Tibial nerve (tissue), 4 donors: ENCODE data around the gene ATP5ME. TPM values are rescaled to one million over a fixed set of nuclear protein-coding genes. Genes with fewer than 3 reads are reported as not detected.

ENCODE experiments used
- DNase-seq, 2 donors: peaks; one replicate each; pipeline ENCODE4 v3.0.0-alpha.2; 2019; ENCODE audit warnings: low spot score in 2 of 2
- H3K27ac ChIP-seq, 4 donors: fragments of 200-600 bp; sonication (generic) in 3 of 4; one replicate each; pipeline ENCODE4 v1.5.1; 2017 to 2019; ENCODE audit warnings: mild to moderate bottlenecking in 1 of 4
- H3K27me3 ChIP-seq, 2 donors: fragments of 200-600 bp; sonication (generic) in 1 of 2; one replicate each; pipeline versions ENCODE4 v1.5.1 to v1.6.0; 2017 to 2019
- H3K36me3 ChIP-seq, 3 donors: fragments of 200-600 bp; sonication (generic); one replicate each; pipeline ENCODE4 v1.5.1; 2018 to 2019
- H3K4me1 ChIP-seq, 4 donors: fragments of 200-600 bp; sonication (generic) in 3 of 4; one replicate each; pipeline ENCODE4 v1.5.1; 2017 to 2019
- H3K4me3 ChIP-seq, 4 donors: fragments of 200-600 bp; sonication (generic) in 3 of 4; one replicate each; pipeline ENCODE4 v1.5.1; 2017 to 2019; ENCODE audit warnings: mild to moderate bottlenecking in 1 of 4, moderate library complexity in 1 of 4
- H3K9me3 ChIP-seq, 4 donors: fragments of 200-600 bp; sonication (generic) in 3 of 4; one replicate each; pipeline ENCODE4 v1.5.1; 2017 to 2019
- EP300 ChIP-seq, 2 donors: sonication (generic); formaldehyde crosslinking; IDR thresholded peaks; one replicate each; pipeline ENCODE4 v1.6.1; 2017; ENCODE audit warnings: antibody characterized with exemption in 2 of 2, mild to moderate bottlenecking in 1 of 2
- POLR2A ChIP-seq, 2 donors: fragments of 450-650 bp; IDR thresholded peaks; one replicate each; pipeline ENCODE4 v1.6.1; 2017; ENCODE audit warnings: antibody characterized with exemption in 2 of 2, mild to moderate bottlenecking in 2 of 2, moderate library complexity in 2 of 2
- WGBS, 2 donors: methylation state at CpG; one replicate each; pipeline ENCODE4 v1.1.5; 2018; 5-methylcytosine and 5-hydroxymethylcytosine counted together
- total RNA-seq, 4 donors: library from RNA; depleted of rRNA; stranded (reverse); fragments of >200 nt; gene quantifications; one replicate each; pipeline ENCODE4 v1.1.0, GENCODE V29; 2016
- TF ChIP-seq, protein P1 (sequence below), 5 experiments: fragments of 200-600 bp in 3 of 5; fragments of 450-650 bp in 2 of 5; sonication (generic) in 3 of 5; IDR thresholded peaks; one replicate each; pipeline ENCODE4 v1.5.1; 2016 to 2019; ENCODE audit warnings: antibody characterized with exemption in 5 of 5, mild to moderate bottlenecking in 3 of 5, moderate library complexity in 2 of 5

The ATP5ME gene
- total RNA-seq, 4 donors from 2014 or later: 50.0 to 219 (median 139) TPM

DNA sequence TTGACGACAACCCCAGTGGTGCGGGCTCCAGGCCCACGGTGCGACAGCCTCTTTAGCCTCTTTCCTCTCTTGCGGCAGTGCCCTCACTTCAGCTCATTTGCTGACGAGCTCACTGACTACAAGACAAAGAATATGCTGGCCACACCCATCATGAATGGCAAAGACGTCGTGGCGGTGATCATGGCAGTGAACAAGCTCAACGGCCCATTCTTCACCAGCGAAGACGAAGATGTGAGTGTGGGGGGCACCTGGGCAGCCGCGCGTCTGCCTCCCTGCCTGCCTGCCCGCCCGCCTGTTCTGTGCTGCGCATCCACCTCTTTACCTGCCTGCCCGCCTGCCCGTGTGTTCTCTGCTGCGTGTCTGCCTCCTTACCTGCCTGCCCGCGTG lies 39.5 kb downstream of the ATP5ME start:
- Histone ChIP-seq H3K9me3 (peaks cover 0 to 35% (median 0%) of the 10 kb centered on the region in 4 donors), H3K4me3 (no peak overlapping the region), H3K27ac (no peak overlapping the region), H3K27me3 (peaks cover 0 to 5% of the 10 kb centered on the region in 2 donors), H3K4me1 (no peaks in the 10 kb centered on the region), H3K36me3 (no peaks in the 10 kb centered on the region)
- TF ChIP-seq EP300 (IDR thresholded peaks at IDR 0.05): no peak
- TF ChIP-seq POLR2A (IDR thresholded peaks at IDR 0.05): no peak
- TF ChIP-seq, protein P1, sequence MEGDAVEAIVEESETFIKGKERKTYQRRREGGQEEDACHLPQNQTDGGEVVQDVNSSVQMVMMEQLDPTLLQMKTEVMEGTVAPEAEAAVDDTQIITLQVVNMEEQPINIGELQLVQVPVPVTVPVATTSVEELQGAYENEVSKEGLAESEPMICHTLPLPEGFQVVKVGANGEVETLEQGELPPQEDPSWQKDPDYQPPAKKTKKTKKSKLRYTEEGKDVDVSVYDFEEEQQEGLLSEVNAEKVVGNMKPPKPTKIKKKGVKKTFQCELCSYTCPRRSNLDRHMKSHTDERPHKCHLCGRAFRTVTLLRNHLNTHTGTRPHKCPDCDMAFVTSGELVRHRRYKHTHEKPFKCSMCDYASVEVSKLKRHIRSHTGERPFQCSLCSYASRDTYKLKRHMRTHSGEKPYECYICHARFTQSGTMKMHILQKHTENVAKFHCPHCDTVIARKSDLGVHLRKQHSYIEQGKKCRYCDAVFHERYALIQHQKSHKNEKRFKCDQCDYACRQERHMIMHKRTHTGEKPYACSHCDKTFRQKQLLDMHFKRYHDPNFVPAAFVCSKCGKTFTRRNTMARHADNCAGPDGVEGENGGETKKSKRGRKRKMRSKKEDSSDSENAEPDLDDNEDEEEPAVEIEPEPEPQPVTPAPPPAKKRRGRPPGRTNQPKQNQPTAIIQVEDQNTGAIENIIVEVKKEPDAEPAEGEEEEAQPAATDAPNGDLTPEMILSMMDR (IDR thresholded peaks at IDR 0.05): no peak
- WGBS, 2 donors: 79 to 82% methylated on average over 23 of the region's 23 CpGs
- no peak for DNase-seq

DNA sequence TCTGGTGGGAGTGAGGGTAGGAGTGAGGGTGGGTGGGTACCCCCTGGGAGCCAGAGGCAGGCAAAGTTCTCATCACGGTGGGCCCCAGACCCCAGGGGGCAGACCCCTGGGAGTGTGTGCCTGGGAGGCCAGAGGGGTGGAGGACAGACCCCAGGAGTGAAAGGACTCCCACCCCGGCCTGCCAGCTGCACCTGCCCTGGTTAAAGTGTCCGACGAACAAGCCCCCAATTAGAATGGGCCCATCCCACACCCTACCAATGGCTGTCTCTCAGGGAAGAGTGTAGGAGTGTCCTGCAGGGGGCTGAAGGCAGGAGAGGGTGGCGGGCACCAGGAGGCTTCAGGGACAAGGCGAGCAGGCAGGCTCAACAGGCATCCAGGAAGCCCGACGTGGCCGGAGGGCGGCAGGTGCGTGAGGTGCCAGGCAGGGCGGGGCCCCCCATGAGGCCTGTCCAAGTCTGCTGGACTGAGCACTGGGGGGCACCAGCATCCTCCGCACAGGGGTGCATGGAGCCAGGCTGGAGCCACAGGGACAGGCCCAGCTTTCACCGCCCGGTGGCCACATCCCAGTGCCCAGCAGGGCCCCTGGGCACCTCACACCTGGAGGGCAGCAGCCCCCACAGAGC lies 40.0 kb downstream of the ATP5ME start:
- peaks cover 0 to 5% of the 10 kb centered on the region in 2 donors for H3K27me3 ChIP-seq
- TF ChIP-seq EP300 (IDR thresholded peaks at IDR 0.05) (no peak), POLR2A (IDR thresholded peaks at IDR 0.05) (no peak)
- TF ChIP-seq, protein P1 (IDR thresholded peaks at IDR 0.05): no peak
- no peak overlapping the region for H3K27ac ChIP-seq
- no peaks in the 10 kb centered on the region for H3K4me1 ChIP-seq
- H3K36me3 ChIP-seq: no peaks in the 10 kb centered on the region
- WGBS, 2 donors: 77 to 83% methylated on average over 12 of the region's 15 CpGs
- no peak for DNase-seq
- peaks cover 0 to 35% (median 0%) of the 10 kb centered on the region in 4 donors for H3K9me3 ChIP-seq
- H3K4me3 ChIP-seq: no peak overlapping the region

DNA sequence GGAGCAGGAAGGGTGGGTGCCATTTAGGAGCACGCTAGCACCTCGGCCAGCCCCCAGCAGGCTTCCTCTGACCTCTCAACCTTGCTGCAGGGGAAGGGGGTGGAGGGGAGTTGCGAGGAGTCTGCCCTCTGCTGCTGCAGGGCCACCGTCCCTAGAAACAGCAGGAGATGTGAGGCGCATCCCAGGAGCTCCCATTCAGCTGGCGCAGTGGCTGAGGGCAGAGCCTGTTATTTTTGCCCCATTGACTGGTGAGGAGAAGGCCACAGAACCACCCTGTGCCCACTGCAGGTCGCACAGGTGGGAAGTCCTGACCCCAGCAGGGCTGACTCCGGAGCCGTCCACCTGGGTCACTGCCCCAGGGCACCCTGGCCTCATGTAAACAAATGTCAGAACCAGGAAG lies 40.7 kb downstream of the ATP5ME start:
- peaks cover 0 to 5% of the 10 kb centered on the region in 2 donors for H3K27me3 ChIP-seq

DNA sequence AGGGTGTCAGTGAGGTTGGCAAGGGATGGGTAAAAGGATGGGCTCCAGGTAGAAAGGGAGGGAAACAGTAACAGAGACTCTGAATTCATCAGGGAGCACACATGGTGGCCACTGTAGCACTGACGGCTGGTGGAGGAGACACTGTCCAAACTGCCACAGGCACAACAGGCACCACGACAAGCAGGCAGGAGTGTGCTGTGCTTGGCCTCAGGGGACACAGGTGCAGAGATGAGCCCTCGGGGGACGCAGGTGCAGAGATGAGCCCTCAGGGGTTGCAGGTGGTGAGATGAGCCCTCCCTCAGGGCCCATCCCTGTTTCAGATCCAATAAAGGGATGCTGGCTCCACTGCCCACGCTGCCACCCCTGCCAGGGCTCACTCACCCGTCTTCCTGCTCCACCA lies 41.1 kb downstream of the ATP5ME start:
- Histone ChIP-seq H3K4me1 (no peaks in the 10 kb centered on the region), H3K9me3 (peaks cover 0 to 35% (median 0%) of the 10 kb centered on the region in 4 donors), H3K27ac (no peak overlapping the region), H3K27me3 (peaks cover 0 to 3% of the 10 kb centered on the region in 2 donors), H3K4me3 (no peak overlapping the region), H3K36me3 (no peaks in the 10 kb centered on the region)
- DNase-seq: no peak
- TF ChIP-seq POLR2A (IDR thresholded peaks at IDR 0.05) (no peak), EP300 (IDR thresholded peaks at IDR 0.05) (no peak)
- TF ChIP-seq, protein P1 (IDR thresholded peaks at IDR 0.05): no peak
- 92 to 94% methylated on average over 4 to 6 of the region's 6 CpGs for WGBS, 2 donors

More for the DNA sequence above, 40.7 kb downstream of the ATP5ME start:
- Histone ChIP-seq H3K4me1 (no peaks in the 10 kb centered on the region), H3K36me3 (no peaks in the 10 kb centered on the region), H3K4me3 (no peak overlapping the region), H3K9me3 (peaks cover 0 to 35% (median 0%) of the 10 kb centered on the region in 4 donors), H3K27ac (no peak overlapping the region)
- WGBS, 2 donors: 51 to 60% methylated on average over 6 to 9 of the region's 9 CpGs
- TF ChIP-seq EP300 (IDR thresholded peaks at IDR 0.05) (no peak), POLR2A (IDR thresholded peaks at IDR 0.05) (no peak)
- TF ChIP-seq, protein P1 (IDR thresholded peaks at IDR 0.05): no peak
- DNase-seq: no peak

DNA sequence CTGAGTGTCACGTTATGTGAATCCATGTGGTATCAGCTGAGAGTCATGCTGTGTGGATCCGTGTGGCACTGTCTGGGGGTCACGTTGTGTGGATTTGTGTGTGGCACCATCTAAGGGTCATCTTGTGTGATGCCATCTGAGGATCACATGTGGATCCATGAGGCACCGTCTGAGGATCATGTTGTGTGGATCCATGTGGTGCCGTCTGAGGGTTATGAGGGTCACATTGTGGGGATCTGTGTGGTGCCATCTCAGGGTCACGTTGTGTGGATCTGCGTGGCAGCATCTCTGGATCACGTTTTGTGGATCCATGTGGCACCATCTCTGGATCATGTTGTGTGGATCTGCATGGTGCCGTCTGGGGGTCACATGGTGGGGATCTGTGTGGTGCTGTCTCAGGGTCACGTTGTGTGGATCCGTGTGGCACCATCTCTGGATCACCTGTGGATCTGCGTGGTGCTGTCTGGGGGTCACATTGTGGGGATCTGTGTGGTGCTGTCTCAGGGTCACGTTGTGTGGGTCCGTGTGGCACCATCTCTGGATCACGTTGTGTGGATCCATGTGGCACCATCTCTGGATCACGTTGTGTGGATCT lies 41.8 kb downstream of the ATP5ME start:
- Histone ChIP-seq H3K27ac (no peak overlapping the region), H3K4me1 (no peaks in the 10 kb centered on the region), H3K9me3 (peaks cover 0 to 35% (median 0%) of the 10 kb centered on the region in 4 donors), H3K36me3 (no peaks in the 10 kb centered on the region), H3K4me3 (no peak overlapping the region), H3K27me3 (no peaks in the 10 kb centered on the region)
- DNase-seq: no peak
- 88 to 93% methylated on average over 16 of the region's 16 CpGs for WGBS, 2 donors
- TF ChIP-seq EP300 (IDR thresholded peaks at IDR 0.05): no peak
- TF ChIP-seq, protein P1 (IDR thresholded peaks at IDR 0.05): no peak
- TF ChIP-seq POLR2A (IDR thresholded peaks at IDR 0.05): no peak
